Breast epithelium (tissue), 3 donors: ENCODE data around the gene YJU2.

Source experiments
- POLR2A ChIP-seq: fragments of 450-650 bp; IDR thresholded peaks from one replicate; pipeline ENCODE4 v1.6.1; 2016; ENCODE audit warnings: antibody characterized with exemption, mild to moderate bottlenecking, moderate library complexity
- TF ChIP-seq, protein P1 (sequence below), 3 donors: fragments of 450-650 bp; IDR thresholded peaks; one replicate each; pipeline ENCODE4 v1.5.1; 2016 to 2017; ENCODE audit warnings: antibody characterized with exemption in 3 of 3, mild to moderate bottlenecking in 3 of 3, moderate library complexity in 3 of 3

DNA sequence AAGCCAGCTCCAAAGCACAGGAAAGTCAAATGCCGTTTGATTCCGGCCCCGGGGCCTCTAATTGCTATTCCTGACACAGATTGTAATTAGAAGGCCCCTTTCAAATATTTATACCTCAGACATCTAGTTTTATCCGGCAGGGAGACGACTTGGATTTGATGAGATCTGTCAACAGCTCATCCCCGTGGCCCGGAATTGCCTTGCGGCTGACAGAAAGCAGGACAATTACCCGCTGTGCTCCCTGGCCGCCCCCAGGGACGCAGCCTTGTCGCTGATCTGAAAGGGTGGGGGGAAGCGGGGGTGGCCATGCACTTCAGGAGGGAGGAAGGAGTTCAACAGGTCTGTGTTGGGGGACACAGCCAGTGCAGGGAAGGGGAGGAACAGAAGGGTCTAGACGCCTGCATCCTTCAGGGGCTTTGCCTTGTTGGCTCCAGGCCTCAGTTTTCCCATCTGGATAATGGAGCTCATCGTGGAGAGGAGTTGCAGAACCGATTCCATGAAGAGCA lies 30.4 kb downstream of the YJU2 start:
- TF ChIP-seq, protein P1, sequence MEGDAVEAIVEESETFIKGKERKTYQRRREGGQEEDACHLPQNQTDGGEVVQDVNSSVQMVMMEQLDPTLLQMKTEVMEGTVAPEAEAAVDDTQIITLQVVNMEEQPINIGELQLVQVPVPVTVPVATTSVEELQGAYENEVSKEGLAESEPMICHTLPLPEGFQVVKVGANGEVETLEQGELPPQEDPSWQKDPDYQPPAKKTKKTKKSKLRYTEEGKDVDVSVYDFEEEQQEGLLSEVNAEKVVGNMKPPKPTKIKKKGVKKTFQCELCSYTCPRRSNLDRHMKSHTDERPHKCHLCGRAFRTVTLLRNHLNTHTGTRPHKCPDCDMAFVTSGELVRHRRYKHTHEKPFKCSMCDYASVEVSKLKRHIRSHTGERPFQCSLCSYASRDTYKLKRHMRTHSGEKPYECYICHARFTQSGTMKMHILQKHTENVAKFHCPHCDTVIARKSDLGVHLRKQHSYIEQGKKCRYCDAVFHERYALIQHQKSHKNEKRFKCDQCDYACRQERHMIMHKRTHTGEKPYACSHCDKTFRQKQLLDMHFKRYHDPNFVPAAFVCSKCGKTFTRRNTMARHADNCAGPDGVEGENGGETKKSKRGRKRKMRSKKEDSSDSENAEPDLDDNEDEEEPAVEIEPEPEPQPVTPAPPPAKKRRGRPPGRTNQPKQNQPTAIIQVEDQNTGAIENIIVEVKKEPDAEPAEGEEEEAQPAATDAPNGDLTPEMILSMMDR (IDR thresholded peaks at IDR 0.05), result no peak
- no peak for TF ChIP-seq POLR2A
